H1 (cell line): ENCODE results near the gene OSBP. TPM values are rescaled to one million over a fixed set of nuclear protein-coding genes. Genes with fewer than 3 reads are reported as not detected.

Experiments
- CTCF ChIA-PET: fragments of 300-600 bp; sonication (Branson Sonifier 250); formaldehyde crosslinking; loops from one replicate; lab custom pipeline; 2021; ENCODE audit not compliant: partially characterized antibody; lab: Charles Lee
- POLR2A ChIA-PET: fragments of 300-600 bp; sonication (Branson Sonifier 250); formaldehyde crosslinking; loops from one replicate; lab custom pipeline; 2021; ENCODE audit warnings: inconsistent platforms; ENCODE audit not compliant: partially characterized antibody; lab: Charles Lee
- DNase-seq, 2 experiments: peaks; one replicate each; pipeline versions ENCODE4 v3.0.0 to v3.0.0-alpha.2; 2010 to 2022; ENCODE audit warnings: low spot score in 2 of 2, low read depth in 1 of 2, mixed read lengths in 1 of 2
- FAIRE-seq: peaks from 2 replicates; lab custom pipeline; 2011; peaks lifted over from hg19 to GRCh38; lab: Jason Lieb, UNC
- H2AFZ ChIP-seq: 2 replicates; pipeline ENCODE4 v1.8.1; 2012; ENCODE audit warnings: low read length, inconsistent platforms
- H2AK5ac ChIP-seq: 2 replicates; pipeline ENCODE4 v1.6.1; 2013; ENCODE audit warnings: low read depth, low read length
- H2BK120ac ChIP-seq: replicated peaks from 2 replicates; pipeline ENCODE3; 2013; ENCODE audit warnings: low read depth, low read length, inconsistent platforms
- H2BK12ac ChIP-seq: 2 replicates; pipeline ENCODE4 v1.6.1; 2013; ENCODE audit warnings: low read depth, low read length
- H2BK15ac ChIP-seq: 2 replicates; pipeline ENCODE4 v1.6.1; 2013; ENCODE audit warnings: low read length
- H2BK20ac ChIP-seq: 2 replicates; pipeline ENCODE4 v1.6.1; 2013; ENCODE audit warnings: low read length
- H2BK5ac ChIP-seq: 2 replicates; pipeline ENCODE4 v1.6.1; 2013; ENCODE audit warnings: low read depth, low read length
- H3K14ac ChIP-seq: 2 replicates; pipeline ENCODE4 v1.6.1; 2013; ENCODE audit warnings: inconsistent platforms; ENCODE audit not compliant: insufficient read length
- H3K18ac ChIP-seq: 2 replicates; pipeline ENCODE4 v1.6.1; 2013; ENCODE audit warnings: low read length; ENCODE audit errors: extremely low read depth
- H3K23ac ChIP-seq: 2 replicates; pipeline ENCODE4 v1.6.1; 2013; ENCODE audit warnings: inconsistent platforms; ENCODE audit not compliant: insufficient read length
- H3K23me2 ChIP-seq: 2 replicates; pipeline ENCODE4 v1.6.1; 2013; ENCODE audit warnings: low read depth, low read length
- H3K27ac ChIP-seq: 2 replicates; pipeline ENCODE4 v1.6.1; 2011; ENCODE audit warnings: low read depth, low read length, inconsistent platforms
- H3K27me3 ChIP-seq, 4 experiments: replicated peaks in 1 of 4; 1 replicate in 1 of 4; 2 replicates in 3 of 4; pipeline versions ENCODE4 v1.6.1 to v1.8.1; 2011 to 2013; ENCODE audit warnings: low read length in 3 of 4, mild to moderate bottlenecking in 3 of 4, inconsistent platforms in 2 of 4, mixed read lengths in 2 of 4, moderate library complexity in 1 of 4; ENCODE audit not compliant: control insufficient read depth in 3 of 4, insufficient read depth in 3 of 4; ENCODE audit errors: extremely low read depth in 1 of 4
- H3K36me3 ChIP-seq, 4 experiments: 2 replicates each; pipeline versions ENCODE4 v1.6.1 to v1.8.1; 2011 to 2013; ENCODE audit warnings: mild to moderate bottlenecking in 4 of 4, low read length in 3 of 4, moderate library complexity in 2 of 4, control low read depth in 1 of 4, inconsistent platforms in 1 of 4; ENCODE audit not compliant: insufficient read depth in 4 of 4, control insufficient read depth in 2 of 4
- H3K4ac ChIP-seq: replicated peaks from 2 replicates; pipeline ENCODE3; 2013; ENCODE audit warnings: low read length, low read depth, mixed read lengths, inconsistent platforms; ENCODE audit not compliant: insufficient read length
- H3K4me1 ChIP-seq, 4 experiments: replicated peaks in 1 of 4; 1 replicate in 1 of 4; 2 replicates in 3 of 4; pipeline versions ENCODE4 v1.6.1 to v1.8.1; 2011 to 2013; ENCODE audit warnings: low read length in 3 of 4, inconsistent platforms in 2 of 4, mixed read lengths in 1 of 4; ENCODE audit not compliant: insufficient read depth in 4 of 4, control insufficient read depth in 3 of 4
- H3K4me2 ChIP-seq, 2 experiments: 2 replicates each; pipeline versions ENCODE4 v1.6.1 to v1.8.1; 2011 to 2013; ENCODE audit warnings: low read depth in 2 of 2, low read length in 2 of 2, control low read depth in 1 of 2, inconsistent platforms in 1 of 2, mild to moderate bottlenecking in 1 of 2; ENCODE audit not compliant: insufficient read depth in 1 of 2
- H3K4me3 ChIP-seq, 4 experiments: fragments of 200-600, 300-600 bp in 1 of 4; sonication (generic), shearing (Covaris generic), sonication (Bioruptor Twin) in 1 of 4; 2 replicates each; pipeline versions ENCODE4 v1.5.1 to v1.8.1; 2011 to 2016; ENCODE audit warnings: low read length in 4 of 4, low read depth in 3 of 4, control low read depth in 2 of 4, inconsistent platforms in 2 of 4, mild to moderate bottlenecking in 2 of 4, mixed read lengths in 1 of 4, moderate library complexity in 1 of 4; ENCODE audit not compliant: insufficient read depth in 2 of 4; ENCODE audit errors: extremely low read depth in 1 of 4
- H3K56ac ChIP-seq: replicated peaks from 2 replicates; pipeline ENCODE3; 2013; ENCODE audit warnings: low read depth, mild to moderate bottlenecking, mixed read lengths, low read length, inconsistent platforms; ENCODE audit not compliant: insufficient read length
- H3K79me1 ChIP-seq: 2 replicates; pipeline ENCODE4 v1.6.1; 2013; ENCODE audit warnings: low read depth, low read length, control low read depth
- H3K79me2 ChIP-seq, 2 experiments: 2 replicates each; pipeline versions ENCODE4 v1.6.1 to v1.8.1; 2012 to 2013; ENCODE audit warnings: low read length in 2 of 2, mild to moderate bottlenecking in 2 of 2, inconsistent platforms in 1 of 2; ENCODE audit not compliant: insufficient read depth in 2 of 2, control insufficient read depth in 1 of 2
- H3K9ac ChIP-seq, 4 experiments: replicated peaks in 1 of 4; 1 replicate in 1 of 4; 2 replicates in 3 of 4; pipeline versions ENCODE4 v1.6.1 to v1.8.1; 2011 to 2013; ENCODE audit warnings: low read depth in 3 of 4, low read length in 3 of 4, control low read depth in 2 of 4, mild to moderate bottlenecking in 2 of 4, moderate library complexity in 2 of 4, inconsistent platforms in 1 of 4; ENCODE audit errors: extremely low read depth in 1 of 4
- H3K9me3 ChIP-seq, 2 experiments: 2 replicates each; pipeline versions ENCODE4 v1.6.1 to v1.8.1; 2012 to 2013; ENCODE audit warnings: mild to moderate bottlenecking in 2 of 2, moderate library complexity in 2 of 2, control low read depth in 1 of 2, inconsistent platforms in 1 of 2, low read depth in 1 of 2, low read length in 1 of 2, mixed read lengths in 1 of 2; ENCODE audit not compliant: insufficient read depth in 2 of 2
- H4K20me1 ChIP-seq, 2 experiments: replicated peaks in 1 of 2; 2 replicates each; pipeline versions ENCODE3 to v1.8.1; 2011 to 2013; ENCODE audit warnings: inconsistent platforms in 2 of 2, low read length in 2 of 2, mild to moderate bottlenecking in 1 of 2; ENCODE audit not compliant: insufficient read depth in 2 of 2, control insufficient read depth in 1 of 2
- H4K5ac ChIP-seq: 2 replicates; pipeline ENCODE4 v1.6.1; 2013; ENCODE audit warnings: low read length, low read depth, mixed read lengths, inconsistent platforms; ENCODE audit not compliant: insufficient read length
- H4K8ac ChIP-seq: 2 replicates; pipeline ENCODE4 v1.8.0; 2013; ENCODE audit warnings: mild to moderate bottlenecking, moderate library complexity, low read length, inconsistent platforms; ENCODE audit not compliant: insufficient read depth; ENCODE audit errors: extremely low read depth
- H4K91ac ChIP-seq: replicated peaks from 2 replicates; pipeline ENCODE3; 2013; ENCODE audit warnings: low read length, mixed read lengths, inconsistent platforms; ENCODE audit not compliant: insufficient read length
- MAX ChIP-seq: IDR thresholded peaks from 2 replicates; pipeline ENCODE4 v1.6.1; 2012; ENCODE audit warnings: inconsistent platforms
- RNF2 ChIP-seq: fragments of 200-900, 300-1000 bp; sonication (generic); IDR thresholded peaks from 2 replicates; pipeline ENCODE4 v1.7.1; 2016; ENCODE audit warnings: borderline replicate concordance, low read depth, mild to moderate bottlenecking, antibody characterized with exemption, low read length; ENCODE audit not compliant: poor library complexity, severe bottlenecking; ENCODE audit errors: missing control alignments
- TEAD4 ChIP-seq: IDR thresholded peaks from 2 replicates; pipeline ENCODE4 v1.6.1; 2012; ENCODE audit warnings: low read depth, low read length, inconsistent platforms, mixed read lengths
- WGBS, 2 experiments: shearing (Covaris generic) in 1 of 2; methylation state at CpG; one replicate each; pipeline versions ENCODE4 v1.1.6 to v1.1.7; 2013 to 2015; ENCODE audit warnings: low lambda C conversion rate in 2 of 2, mixed read lengths in 2 of 2, inconsistent platforms in 1 of 2, low coverage in 1 of 2, missing lambda C conversion rate in 1 of 2; ENCODE audit not compliant: insufficient replicate concordance in 2 of 2, insufficient coverage in 1 of 2, insufficient read length in 1 of 2; ENCODE audit errors: extremely low coverage in 1 of 2, missing lambda C conversion rate in 1 of 2; 5-methylcytosine and 5-hydroxymethylcytosine counted together
- polyA plus RNA-seq, 7 experiments: library from polyadenylated mRNA; depleted of rRNA in 3 of 7; stranded (reverse) in 5 of 7; unstranded in 2 of 7; fragments of >200 nt in 5 of 7; fragments of 200-250 nt in 2 of 7; gene quantifications; 1 replicate in 5 of 7; 2 replicates in 1 of 7; 4 replicates in 1 of 7; pipeline versions ENCODE4 v1.2.1 to v1.2.3, GENCODE V29; 2011 to 2013; ENCODE audit warnings: missing spikeins in 2 of 7, mixed read lengths in 2 of 7
- total RNA-seq: library from RNA; stranded (reverse); fragmentation: NEBNext Ultra II Directional; extraction: Animal tissue kit (Norgen Biotek cat#: 25700); gene quantifications from 2 replicates; pipeline ENCODE4 v1.2.1, GENCODE V29; 2021

OSBP gene
- total and polyA plus RNA-seq, 2 of the 8 experiments (the other 6 are each of a cell fraction or from before 2014, with no cell fraction given) = 13.2 to 43.1 TPM

GRCh38 chr11:59559886-59560285, 55.7 kb downstream of the OSBP start:
- Histone ChIP-seq H2AFZ (no peak overlapping the region), H2BK12ac (no peak overlapping the region), H3K4me1 (peaks cover 2 to 5% (median 3%) of the 10 kb centered on the region in 4 experiments; a peak in 6 of 7 replicates), H4K8ac (no peak overlapping the region), H3K27ac (no peak overlapping the region), H3K36me3 (no peaks in the 10 kb centered on the region), H2AK5ac (no peak overlapping the region), H3K27me3 (no peaks in the 10 kb centered on the region; a peak in 1 of 7 replicates), H4K5ac (no peak overlapping the region), H3K18ac (no peak overlapping the region), H3K56ac (no peak overlapping the region), H3K4me3 (peak overlapping the region; percentile 86 to 94 (median 90); a peak in 7 of 8 replicates), H3K9me3 (no peaks in the 10 kb centered on the region), H3K23me2 (peaks cover 19% of the 10 kb centered on the region; the same call in 1 of the 2 replicates), H2BK120ac (no peak overlapping the region), H3K4me2 (peak overlapping the region; percentile 73 to 91), H3K23ac (no peak overlapping the region), H4K20me1 (no peaks in the 10 kb centered on the region), H2BK15ac (no peak overlapping the region), H3K4ac (no peak overlapping the region), H3K79me1 (no peaks in the 10 kb centered on the region), H3K14ac (no peak overlapping the region), H3K79me2 (no peaks in the 10 kb centered on the region), H2BK5ac (no peak overlapping the region), H3K9ac (peak overlapping the region in 1 of 4 experiments; percentile 24; a peak in 1 of 7 replicates), H2BK20ac (no peak overlapping the region), H4K91ac (no peak overlapping the region)
- 29% methylated on average over 8 of the region's 8 CpGs; no CpG with 5 or more reads in 1 of the 2 experiments for WGBS, 2 experiments
- FAIRE-seq (no peak), DNase-seq (no peak)
- POLR2A ChIA-PET = interaction anchor here (1.6 to 3.9 kb wide), 2 partner anchors 10 to 110 kb away, joined by 6 to 19 read pairs; partner anchors contain the start of gene PATL1
- CTCF ChIA-PET = interaction anchor here (0.6 to 1.5 kb wide), 3 partner anchors 118 to 130 kb away, joined by 3 to 4 read pairs (median 3); no protein-coding TSS in a partner anchor
- no peak for TF ChIP-seq RNF2
- TF ChIP-seq TEAD4 = no peak
- no peak for TF ChIP-seq MAX
